Muscle of back (tissue), 11 donors: Measurements from ENCODE around the gene CD44. TPM values are rescaled to one million over a fixed set of nuclear protein-coding genes. Genes with fewer than 3 reads are reported as not detected.

Experiments
- DNase-seq, 3 donors: peaks; one replicate each; pipeline versions ENCODE4 v3.0.0 to v3.0.0-alpha.2; 2013
- polyA plus RNA-seq, 10 donors: library from polyadenylated mRNA; unstranded; fragments of 120-200 nt; gene quantifications; one replicate each; pipeline ENCODE4 v1.2.1, GENCODE V29; 2013; ENCODE audit not compliant: insufficient read length in 10 of 10

CD44 gene
- polyA plus RNA-seq, 10 donors, result 134 to 235 (median 162) TPM

- no peak for DNase-seq
These were observed 2.7 kb upstream of the CD44 start for GRCh38 chr11:35136311-35136710.

- DNase-seq, result no peak
These were observed 913 bp upstream of the CD44 start for GRCh38 chr11:35138058-35138457.

- DNase-seq, result no peak
These were observed 397 bp upstream of the CD44 start for GRCh38 chr11:35138606-35138942.

GRCh38 chr11:35139722-35140282, 831 bp downstream of the CD44 start:
- DNase-seq, result peak in 2 of 3 donors; percentile 59 to 90

GRCh38 chr11:35141071-35141470, 2.1 kb downstream of the CD44 start:
- peak in 1 of 3 donors; percentile 58 for DNase-seq

GRCh38 chr11:35141571-35141971, 2.6 kb downstream of the CD44 start:
- peak in 1 of 3 donors; percentile 53 for DNase-seq

- DNase-seq, result peak in 1 of 3 donors; percentile 62
These were observed 3.6 kb downstream of the CD44 start for GRCh38 chr11:35142481-35143075.

GRCh38 chr11:35143297-35144135, 4.5 kb downstream of the CD44 start:
- DNase-seq, result no peak

- DNase-seq, result peak in 1 of 3 donors; percentile 67
These were observed 5.3 kb downstream of the CD44 start for GRCh38 chr11:35144136-35144741.

GRCh38 chr11:35144806-35145205, 5.8 kb downstream of the CD44 start:
- DNase-seq, result no peak

GRCh38 chr11:35145271-35145670, 6.3 kb downstream of the CD44 start:
- no peak for DNase-seq

- no peak for DNase-seq
These were observed 7.1 kb downstream of the CD44 start for GRCh38 chr11:35146074-35146521.

GRCh38 chr11:35146711-35147110, 7.7 kb downstream of the CD44 start:
- DNase-seq, result no peak

GRCh38 chr11:35147235-35147634, 8.3 kb downstream of the CD44 start:
- DNase-seq, result no peak

- no peak for DNase-seq
These were observed 9.3 kb downstream of the CD44 start for GRCh38 chr11:35148163-35148837.

GRCh38 chr11:35150454-35150853, 11.5 kb downstream of the CD44 start:
- DNase-seq, result no peak

GRCh38 chr11:35151241-35151640, 12.3 kb downstream of the CD44 start:
- DNase-seq, result no peak

- no peak for DNase-seq
These were observed 12.8 kb downstream of the CD44 start for GRCh38 chr11:35151683-35152280.

- DNase-seq, result no peak
These were observed 13.6 kb downstream of the CD44 start for GRCh38 chr11:35152575-35152974.

- DNase-seq, result no peak
These were observed 14.3 kb downstream of the CD44 start for GRCh38 chr11:35153280-35153679.

- no peak for DNase-seq
These were observed 16.0 kb downstream of the CD44 start for GRCh38 chr11:35154952-35155351.

- DNase-seq, result no peak
These were observed 16.7 kb downstream of the CD44 start for GRCh38 chr11:35155677-35156076.
